HCT116 (cell line): Measurements from ENCODE around the gene NDOR1. TPM values are rescaled to one million over a fixed set of nuclear protein-coding genes. Genes with fewer than 3 reads are reported as not detected.
A peak's percentile ranks its signal among the peaks of the same experiment; 100 is the strongest.

Experiments used
- ATAC-seq: fragments of 200-7000 bp; cut with Tn5 transposase; 2 replicates; pipeline ENCODE4 v1.9.1; 2020; ENCODE audit warnings: mild to moderate bottlenecking, moderate library complexity
- BruUV-seq: library from RNA; stranded (reverse); fragments of 400-500 nt; replicated peaks from 2 replicates; lab custom pipeline; 2021; lab: Mats Ljungman, UMichigan
- CTCF ChIA-PET: fragments of 300-600 bp; sonication (Branson Sonifier 250); formaldehyde crosslinking; loops from one replicate; lab custom pipeline; 2021; ENCODE audit warnings: antibody characterized with exemption; lab: Charles Lee
- POLR2A ChIA-PET: fragments of 300-600, 350-600 bp; sonication (Branson Sonifier 250); formaldehyde crosslinking; loops from one replicate; lab custom pipeline; 2021; ENCODE audit warnings: antibody characterized with exemption; lab: Charles Lee
- RAD21 ChIA-PET, 2 experiments: fragments of 300-600 bp; sonication (Branson Sonifier 250); formaldehyde crosslinking; loops; one replicate each; lab custom pipeline; 2023; ENCODE audit warnings: low total read pairs in 2 of 2; ENCODE audit not compliant: uncharacterized antibody in 2 of 2, unreplicated experiment in 2 of 2, low non-redundant PET in 1 of 2; lab: Charles Lee
- DNase-seq: peaks from one replicate; pipeline ENCODE4 v3.0.0-alpha.2; 2010; ENCODE audit warnings: low read depth, low spot score
- H2AFZ ChIP-seq: fragments of 200-600 bp; shearing (Covaris generic), sonication (generic); 2 replicates; pipeline ENCODE4 v1.6.1; 2017; ENCODE audit warnings: low read depth, mixed run types, mixed read lengths, antibody characterized with exemption, low read length; ENCODE audit not compliant: poor library complexity, severe bottlenecking
- H3K27ac ChIP-seq: 2 replicates; pipeline ENCODE4 v1.5.1; 2012; ENCODE audit warnings: low read depth, low read length
- H3K27me3 ChIP-seq: fragments of 200-600 bp; sonication (generic); 2 replicates; pipeline ENCODE4 v1.6.1; 2016; ENCODE audit warnings: mixed run types, low read length, mixed read lengths; ENCODE audit not compliant: insufficient read depth
- H3K36me3 ChIP-seq, 2 experiments: fragments of 200-500 bp in 1 of 2; fragments of 200-600 bp in 1 of 2; sonication (Bioruptor generic) in 1 of 2; sonication (generic) in 1 of 2; 2 replicates each; pipeline versions ENCODE4 v1.5.1 to v1.6.1; 2014 to 2016; ENCODE audit warnings: low read length in 2 of 2, inconsistent platforms in 1 of 2, mixed read lengths in 1 of 2, mixed run types in 1 of 2; ENCODE audit not compliant: insufficient read depth in 2 of 2, control insufficient read depth in 1 of 2
- H3K4me1 ChIP-seq, 2 experiments: fragments of 200-600 bp in 1 of 2; sonication (generic) in 1 of 2; 2 replicates each; pipeline versions ENCODE4 v1.5.1 to v1.6.1; 2012 to 2017; ENCODE audit warnings: low read length in 2 of 2, inconsistent platforms in 1 of 2, mild to moderate bottlenecking in 1 of 2, mixed read lengths in 1 of 2, mixed run types in 1 of 2, moderate library complexity in 1 of 2; ENCODE audit not compliant: insufficient read depth in 2 of 2, control insufficient read depth in 1 of 2
- H3K4me2 ChIP-seq: fragments of 200-600 bp; sonication (generic); 2 replicates; pipeline ENCODE4 v1.6.1; 2017; ENCODE audit warnings: mixed run types, low read length, mixed read lengths
- H3K4me3 ChIP-seq, 2 experiments: fragments of 200-600 bp in 1 of 2; sonication (generic) in 1 of 2; replicated peaks in 1 of 2; 2 replicates each; pipeline ENCODE4 v1.5.1; 2011 to 2016; ENCODE audit warnings: low read length in 2 of 2, control low read depth in 1 of 2, low read depth in 1 of 2, mild to moderate bottlenecking in 1 of 2, mixed read lengths in 1 of 2, mixed run types in 1 of 2
- H3K79me2 ChIP-seq: fragments of 200-600 bp; sonication (generic); 2 replicates; pipeline ENCODE4 v1.6.1; 2017; ENCODE audit warnings: mild to moderate bottlenecking, mixed run types, low read length, moderate library complexity, mixed read lengths; ENCODE audit not compliant: insufficient read depth
- H3K9ac ChIP-seq: fragments of 200-600 bp; sonication (generic); 2 replicates; pipeline ENCODE4 v1.6.1; 2016; ENCODE audit warnings: low read length, mixed read lengths
- H3K9me2 ChIP-seq: fragments of 200-600 bp; sonication (generic), shearing (Covaris generic); 2 replicates; pipeline ENCODE4 v1.6.1; 2017; ENCODE audit warnings: mixed run types, mild to moderate bottlenecking, moderate library complexity; ENCODE audit not compliant: insufficient read depth
- H3K9me3 ChIP-seq, 2 experiments: fragments of 200-500 bp in 1 of 2; fragments of 200-600 bp in 1 of 2; sonication (Bioruptor generic) in 1 of 2; sonication (generic) in 1 of 2; 2 replicates each; pipeline ENCODE4 v1.6.1; 2014 to 2017; ENCODE audit warnings: low read length in 2 of 2, mixed read lengths in 2 of 2, inconsistent platforms in 1 of 2, low read depth in 1 of 2, mild to moderate bottlenecking in 1 of 2, mixed run types in 1 of 2, moderate library complexity in 1 of 2; ENCODE audit not compliant: control insufficient read depth in 1 of 2, insufficient read depth in 1 of 2
- H4K20me1 ChIP-seq: fragments of 200-600 bp; sonication (generic), shearing (Covaris generic); 2 replicates; pipeline ENCODE4 v1.6.1; 2017; ENCODE audit warnings: mixed run types, mild to moderate bottlenecking, moderate library complexity; ENCODE audit not compliant: insufficient read depth
- ATF3 ChIP-seq: IDR thresholded peaks from 2 replicates; pipeline ENCODE4 v1.6.1; 2012
- CEBPB ChIP-seq: IDR thresholded peaks from 2 replicates; pipeline ENCODE4 v1.6.1; 2012; ENCODE audit warnings: low read depth
- CTCF ChIP-seq, 3 experiments: fragments of 200-600 bp in 1 of 3; sonication (generic) in 1 of 3; IDR thresholded peaks in 2 of 3; conservative IDR thresholded peaks in 1 of 3; 2 replicates each; pipeline ENCODE4 v1.5.1; 2012 to 2017; ENCODE audit warnings: low read depth in 2 of 3, low read length in 2 of 3, antibody characterized with exemption in 1 of 3, borderline replicate concordance in 1 of 3, control low read depth in 1 of 3, mild to moderate bottlenecking in 1 of 3, mixed read lengths in 1 of 3, mixed run types in 1 of 3, moderate library complexity in 1 of 3; ENCODE audit not compliant: insufficient read depth in 1 of 3
- EGR1 ChIP-seq: IDR thresholded peaks from 2 replicates; pipeline ENCODE4 v1.6.1; 2012; ENCODE audit warnings: low read depth
- EZH2 ChIP-seq: fragments of 200-600 bp; sonication (generic); IDR thresholded peaks from 2 replicates; pipeline ENCODE4 v1.6.1; 2017; ENCODE audit warnings: antibody characterized with exemption, mixed run types
- EZH2phosphoT487 ChIP-seq: fragments of 200-600 bp; IDR thresholded peaks from 2 replicates; pipeline ENCODE4 v1.6.1; 2018; ENCODE audit warnings: antibody characterized with exemption, borderline replicate concordance
- MAX ChIP-seq: IDR thresholded peaks from 2 replicates; pipeline ENCODE4 v1.6.1; 2012
- POLR2A ChIP-seq: IDR thresholded peaks from 2 replicates; pipeline ENCODE4 v1.7.0; 2011; ENCODE audit warnings: borderline replicate concordance; ENCODE audit not compliant: insufficient read depth, insufficient read length; ENCODE audit errors: extremely low read depth
- SRF ChIP-seq: IDR thresholded peaks from 2 replicates; pipeline ENCODE4 v1.6.1; 2012; ENCODE audit warnings: low read depth
- ZBTB33 ChIP-seq: IDR thresholded peaks from 2 replicates; pipeline ENCODE4 v1.6.1; 2011; ENCODE audit warnings: mild to moderate bottlenecking, low read length, moderate library complexity; ENCODE audit not compliant: insufficient replicate concordance; ENCODE audit errors: extremely low read depth
- ZFX ChIP-seq: fragments of 450-650 bp; IDR thresholded peaks from 2 replicates; pipeline ENCODE4 v1.6.1; 2017
- intact Hi-C: fragments of 100-400 bp; cut with micrococcal nuclease; formaldehyde crosslinking; loops from 2 replicates; pipeline ENCODE4 v1.10.0; 2022
- total RNA-seq: library from RNA; stranded (reverse); gene quantifications from one replicate; pipeline ENCODE4 v1.2.1, GENCODE V29; 2021; ENCODE audit not compliant: unreplicated experiment

The NDOR1 gene
- total RNA-seq, 1 experiment from 2014 or later = 28.4 TPM

GRCh38 chr9:137188086-137188489 lies 17.4 kb upstream of the NDOR1 start:
- DNase-seq (no peak), ATAC-seq (peak; percentile 18)
- Histone ChIP-seq H3K4me2 (peak overlapping the region; percentile 98), H3K36me3 (peaks cover 0 to 23% of the 10 kb centered on the region in 2 experiments; a peak in 1 of 4 replicates), H2AFZ (no peak overlapping the region), H3K4me3 (peak overlapping the region; percentile 98 to 100), H3K27me3 (no peaks in the 10 kb centered on the region), H3K27ac (peak overlapping the region; percentile 99), H3K9me2 (no peaks in the 10 kb centered on the region), H3K9me3 (no peaks in the 10 kb centered on the region), H3K9ac (peak overlapping the region; percentile 94), H4K20me1 (no peaks in the 10 kb centered on the region), H3K79me2 (peaks cover 52% of the 10 kb centered on the region), H3K4me1 (peaks cover 16 to 33% of the 10 kb centered on the region in 2 experiments)
- POLR2A ChIA-PET = interaction anchor here (0.6 to 3.5 kb wide), 7 partner anchors 11 to 53 kb away, joined by 3 to 20 read pairs (median 9); partner anchors contain the start of genes RNF224, TPRN and TUBB4B
- no peak for TF ChIP-seq SRF
- intact Hi-C loops = loop anchor here (5.0 kb wide), 1 partner anchor 39 kb away; the partner anchor contains the start of genes CYSRT1 and RNF224
- CTCF ChIA-PET = interaction anchor here (1.3 to 1.7 kb wide), 5 partner anchors 20 to 67 kb away, joined by 4 to 17 read pairs (median 8); partner anchors contain the start of genes NELFB and RNF224
- TSS peak; percentile 81 for BruUV-seq
- RAD21 ChIA-PET = interaction anchor here (0.6 to 1.6 kb wide), 2 partner anchors 37 to 39 kb away, joined by 8 to 9 read pairs; partner anchors contain the start of gene RNF224 (in 1 of the 2)

- Histone ChIP-seq H2AFZ (no peak within 1 kb of the TSS), H3K36me3 (peaks cover 0 to 23% of the 10 kb centered on the region in 2 experiments; a peak in 1 of 4 replicates), H3K9ac (peak within 1 kb of the TSS; percentile 94), H3K9me3 (no peaks in the 10 kb centered on the region), H3K4me3 (peak within 1 kb of the TSS; percentile 98 to 100), H3K9me2 (no peaks in the 10 kb centered on the region), H3K27me3 (no peaks in the 10 kb centered on the region), H3K4me2 (peak within 1 kb of the TSS; percentile 98), H3K4me1 (peaks cover 16 to 33% of the 10 kb centered on the region in 2 experiments), H3K27ac (peak within 1 kb of the TSS; percentile 99), H4K20me1 (no peaks in the 10 kb centered on the region), H3K79me2 (peaks cover 56% of the 10 kb centered on the region)
- RAD21 ChIA-PET = interaction anchor here (0.5 to 1.6 kb wide), 9 partner anchors 12 to 48 kb away, joined by 3 to 9 read pairs (median 4); partner anchors contain the start of genes RNF224 (in 2 of the 2) and TPRN (in 1 of the 2)
- DNase-seq (peak; percentile 89), ATAC-seq (peak; percentile 84)
- POLR2A ChIA-PET = interaction anchor here (0.8 to 3.5 kb wide), 14 partner anchors 10 to 59 kb away, joined by 3 to 20 read pairs (median 5); partner anchors contain the start of genes NDOR1, RNF224, TMEM203 and TPRN
- CTCF ChIA-PET = interaction anchor here (0.5 to 1.7 kb wide), 12 partner anchors 12 to 234 kb away, joined by 3 to 17 read pairs (median 4); partner anchors contain the start of genes EXD3, MAN1B1, NELFB and NOXA1
- intact Hi-C loops = loop anchor here (5.0 kb wide), 1 partner anchor 39 kb away; the partner anchor contains the start of genes CYSRT1 and RNF224
- no TSS peak for BruUV-seq
- TF ChIP-seq CEBPB (no peak), SRF (no peak), EGR1 (no peak), ATF3 (no peak), CTCF (IDR thresholded peaks at IDR 0.05 in 2 of 3, conservative IDR thresholded peaks at IDR 0.05 in 1 of 3; ENCODE audit: borderline replicate concordance in 1 of 3, insufficient read depth in 1 of 3, low read depth in 2 of 3, low read length in 2 of 3) (peak in 2 of 3 experiments; percentile 32 to 38; a peak in 3 of 6 replicates), ZFX (peak; percentile 93; the same call in 1 of the 2 replicates), ZBTB33 (no peak), MAX (no peak), POLR2A (peak; percentile 90), EZH2phosphoT487 (no peak), EZH2 (no peak)
These were observed 16.8 kb upstream of the NDOR1 start, which contains the start of the genes ANAPC2 and SSNA1 for GRCh38 chr9:137188490-137189296. ANAPC2 (minus strand) TSS chr9:137188560; CDS start chr9:137188532, 28 bp downstream. SSNA1 (plus strand) TSS chr9:137188676; CDS start chr9:137188727, 51 bp downstream.
